ENCODE data around the gene AMIGO2. TPM values are rescaled to one million over a fixed set of nuclear protein-coding genes. Genes with fewer than 3 reads are reported as not detected.

AMIGO2 gene
- total RNA-seq, 1 experiment from 2014 or later, result 8.6 TPM

- no peak overlapping the region for H4K8ac ChIP-seq (replicated peaks; ENCODE audit: insufficient read length, low read depth, low read length)
- H3K56ac ChIP-seq (ENCODE audit: insufficient read length, low read depth, low read length), result no peak overlapping the region
- no peak for TF ChIP-seq CTCF (conservative IDR thresholded peaks at IDR 0.05)
- no peak overlapping the region for H3K14ac ChIP-seq (ENCODE audit: insufficient read depth, low read length)
- no peaks in the 10 kb centered on the region for H3K4me1 ChIP-seq (ENCODE audit: insufficient read depth, low read length)
- no peaks in the 10 kb centered on the region for H3K79me2 ChIP-seq (ENCODE audit: insufficient read depth, low read length)
- H3K27ac ChIP-seq (ENCODE audit: insufficient read length, low read depth, low read length), result no peak overlapping the region
- H3K4me2 ChIP-seq (ENCODE audit: insufficient read depth, insufficient read length, low read length), result no peak overlapping the region
- H3K79me1 ChIP-seq (ENCODE audit: insufficient read depth, low read depth, low read length, poor library complexity, severe bottlenecking), result no peaks in the 10 kb centered on the region
- no peak overlapping the region for H3K4me3 Mint-ChIP-seq
- no peak overlapping the region for H4K5ac ChIP-seq (ENCODE audit: insufficient read length, low read depth, low read length)
- WGBS (ENCODE audit: extremely low coverage, insufficient read length, low lambda C conversion rate), result no CpG with 5 or more reads among the region's 1 CpG
- no peak overlapping the region for H3K23ac ChIP-seq (ENCODE audit: insufficient read length, low read depth, low read length)
- H3K4me1 Mint-ChIP-seq, result no peaks in the 10 kb centered on the region
- no peak overlapping the region for H2BK5ac ChIP-seq (ENCODE audit: insufficient read length, low read length)
- no peak overlapping the region for H3K9ac ChIP-seq (ENCODE audit: extremely low read depth, insufficient read length, low read length)
- H2BK20ac ChIP-seq (ENCODE audit: low read depth, low read length, poor library complexity, severe bottlenecking), result no peak overlapping the region
- H3K9me3 ChIP-seq (ENCODE audit: control insufficient read depth, low read depth, low read length), result no peaks in the 10 kb centered on the region
- H2AFZ ChIP-seq (ENCODE audit: low read length), result no peak overlapping the region
- no peak overlapping the region for H2BK15ac ChIP-seq (ENCODE audit: low read depth, low read length)
- no peaks in the 10 kb centered on the region for H4K20me1 ChIP-seq (ENCODE audit: control insufficient read depth, insufficient read depth, insufficient read length)
- DNase-seq, result no peak
- H3T11ph ChIP-seq (ENCODE audit: low read length), result no peak overlapping the region
- H3K23me2 ChIP-seq (ENCODE audit: insufficient read length, low read depth, low read length, poor library complexity, severe bottlenecking), result no peaks in the 10 kb centered on the region
- H3K9me3 Mint-ChIP-seq, result no peaks in the 10 kb centered on the region
- H3K27ac Mint-ChIP-seq, result no peak overlapping the region
- H3K36me3 Mint-ChIP-seq (ENCODE audit: insufficient read depth in 1 of 3, low read depth in 3 of 3), result no peaks in the 10 kb centered on the region
- no peaks in the 10 kb centered on the region for H3K27me3 Mint-ChIP-seq (ENCODE audit: low read depth)
- H3K27me3 ChIP-seq (ENCODE audit: insufficient read depth, low read length), result no peaks in the 10 kb centered on the region
- H2BK120ac ChIP-seq (ENCODE audit: low read depth, low read length, poor library complexity, severe bottlenecking), result no peak overlapping the region
- no peak overlapping the region for H2AK5ac ChIP-seq (ENCODE audit: insufficient read length, low read length)
- no peak overlapping the region for H3K4ac ChIP-seq (ENCODE audit: low read depth, low read length)
- no peak overlapping the region for H2BK12ac ChIP-seq (ENCODE audit: insufficient read length, low read depth, low read length)
- H3K18ac ChIP-seq (ENCODE audit: insufficient read length, low read depth, low read length), result no peak overlapping the region
- no peak overlapping the region for H4K91ac ChIP-seq (ENCODE audit: insufficient read length, low read depth, low read length)
Observed at GRCh38 chr12:47126246-47126645, 46.5 kb upstream of the AMIGO2 start.
